HG02943 (cell line): Measurements from ENCODE around the gene ORAI2.
A peak's percentile ranks its signal among the peaks of the same experiment; 100 is the strongest.
"Not testable (repeated sequence)": the region's sequence is repeated elsewhere in the genome, so short reads cannot be mapped to it uniquely, and the experiment has no call there.

ENCODE experiments used
- ATAC-seq: cut with Tn5 transposase; IDR thresholded peaks from one replicate; pipeline ENCODE4 v1.9.1; 2021; ENCODE audit warnings: mild to moderate bottlenecking, low read depth, moderate library complexity; ENCODE audit not compliant: unreplicated experiment

The ORAI2 gene

DNA sequence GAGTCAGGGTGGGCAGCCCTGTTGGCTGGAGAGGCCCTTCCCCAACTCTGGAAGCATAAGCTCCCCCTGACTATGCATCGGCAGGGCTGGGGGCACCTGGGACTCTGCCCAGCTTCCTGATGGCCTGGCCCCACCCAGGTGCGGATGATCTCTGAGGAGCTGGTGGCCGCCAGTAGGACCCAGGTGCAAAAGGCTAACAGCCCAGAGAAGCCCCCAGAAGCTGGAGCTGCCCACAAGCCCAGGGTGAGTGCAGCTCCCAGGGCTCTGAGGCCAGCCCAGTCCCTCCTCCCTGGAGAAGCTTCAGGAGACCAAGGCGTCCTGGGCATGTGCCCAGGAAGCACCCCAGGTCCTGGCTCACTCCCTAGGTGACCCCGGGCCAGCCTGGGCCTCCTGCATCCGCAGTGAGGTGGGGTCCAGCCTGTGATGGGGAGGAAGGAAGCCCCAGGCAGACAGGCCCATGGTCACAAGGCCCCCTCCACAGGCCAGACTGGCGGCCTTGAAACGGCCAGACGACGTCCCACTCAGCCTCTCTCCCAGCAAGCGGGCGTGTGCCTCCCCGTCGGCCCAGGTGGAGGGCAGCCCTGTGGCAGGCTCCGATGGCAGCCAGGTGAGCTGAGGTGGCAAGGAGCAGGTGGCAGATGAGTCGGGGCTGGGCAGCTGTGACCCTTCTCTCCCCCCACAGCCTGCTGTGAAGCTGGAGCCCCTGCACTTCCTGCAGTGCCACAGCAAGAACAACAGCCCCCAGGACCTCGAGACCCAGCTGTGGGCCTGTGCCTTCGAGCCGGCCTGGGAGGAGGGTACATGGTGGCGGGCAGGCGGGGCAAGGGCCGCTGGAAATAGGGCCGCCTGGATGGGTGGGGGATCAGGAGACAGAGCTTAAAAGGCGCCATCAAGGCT, 34.5 kb downstream of the ORAI2 start:
- no peak for ATAC-seq

DNA sequence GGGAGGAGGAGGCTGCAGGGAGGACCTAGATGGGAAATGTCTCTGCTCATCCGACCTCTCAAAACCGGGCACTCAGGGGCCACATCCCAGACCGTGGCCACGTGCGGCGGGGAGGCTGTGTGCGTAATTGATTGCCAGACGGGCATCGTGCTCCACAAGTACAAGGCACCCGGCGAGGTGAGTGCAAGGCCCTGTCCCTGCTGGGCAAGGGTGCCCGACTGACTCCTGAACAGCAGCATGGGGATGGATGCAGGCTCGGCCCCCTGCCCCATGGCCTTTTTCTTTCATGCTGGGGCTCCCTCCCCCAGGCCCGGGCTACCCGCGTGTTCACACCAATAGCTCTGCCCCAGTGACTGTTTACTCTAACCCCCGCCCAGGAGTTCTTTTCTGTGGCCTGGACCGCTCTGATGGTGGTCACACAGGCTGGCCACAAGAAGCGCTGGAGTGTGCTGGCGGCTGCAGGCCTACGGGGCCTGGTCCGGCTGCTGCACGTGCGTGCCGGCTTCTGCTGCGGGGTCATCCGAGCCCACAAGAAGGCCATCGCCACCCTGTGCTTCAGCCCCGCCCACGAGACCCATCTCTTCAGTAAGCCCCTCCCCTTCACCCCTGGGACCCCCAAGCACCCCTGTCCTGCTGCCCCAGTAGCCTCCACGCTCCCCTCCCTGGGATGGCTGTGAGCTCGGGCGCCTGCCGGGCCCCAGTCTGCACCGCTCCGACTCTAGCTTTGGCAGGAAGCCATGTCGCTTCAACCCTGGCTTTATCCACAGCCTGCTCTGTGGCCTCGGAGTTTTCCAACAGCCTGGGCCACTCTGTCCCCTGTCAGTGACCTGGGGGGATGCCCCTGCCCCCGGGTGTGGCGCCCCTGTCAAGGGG, 35.3 kb downstream of the ORAI2 start:
- ATAC-seq: no peak

DNA sequence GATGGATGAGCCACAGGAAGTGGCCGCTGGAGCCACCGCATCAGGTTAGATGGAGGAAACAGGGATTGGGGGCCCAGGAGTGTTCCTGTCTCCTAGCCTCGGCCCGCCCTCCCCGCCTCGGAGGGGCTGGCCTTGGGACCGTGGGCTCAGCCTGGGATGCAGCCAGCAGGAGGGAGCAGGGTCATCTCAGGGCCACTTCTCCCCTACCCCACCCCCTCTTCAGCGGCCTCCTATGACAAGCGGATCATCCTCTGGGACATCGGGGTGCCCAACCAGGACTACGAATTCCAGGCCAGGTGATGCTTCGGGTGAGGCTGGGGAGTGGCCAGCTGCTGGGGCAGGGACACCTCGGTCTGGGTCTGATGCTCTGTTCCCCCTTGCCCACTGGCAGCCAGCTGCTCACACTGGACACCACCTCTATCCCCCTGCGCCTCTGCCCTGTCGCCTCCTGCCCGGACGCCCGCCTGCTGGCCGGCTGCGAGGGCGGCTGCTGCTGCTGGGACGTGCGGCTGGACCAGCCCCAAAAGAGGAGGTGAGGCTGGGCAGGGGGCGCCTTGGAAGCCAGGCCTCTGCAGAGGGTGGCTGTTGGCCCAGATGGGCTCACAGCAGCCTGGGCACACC, 36.1 kb downstream of the ORAI2 start:
- ATAC-seq: no peak

- ATAC-seq: no peak
Measured at GRCh38 chr7:102469972-102470825, 36.8 kb downstream of the ORAI2 start.

DNA sequence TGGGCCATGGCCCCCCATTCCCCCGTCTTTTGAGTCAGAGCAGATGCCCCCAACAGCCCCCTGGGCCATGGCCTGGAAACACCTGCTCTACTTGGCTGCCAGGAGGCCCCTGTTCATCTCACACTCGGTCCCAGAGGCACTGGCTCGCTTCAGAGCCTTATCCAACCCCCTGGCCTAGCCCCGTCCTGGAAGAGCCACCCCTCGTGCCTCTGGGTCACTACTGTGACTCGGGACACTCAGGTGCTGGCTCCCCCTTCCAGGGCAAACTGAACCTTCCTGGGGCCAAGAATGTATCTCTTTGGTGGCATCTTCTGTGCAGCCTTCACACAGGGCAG, 38.4 kb downstream of the ORAI2 start:
- ATAC-seq: no peak

- no peak for ATAC-seq
Measured at GRCh38 chr7:102472126-102473041, 39.0 kb downstream of the ORAI2 start.

- no peak for ATAC-seq
Measured at GRCh38 chr7:102473271-102473991, 40.1 kb downstream of the ORAI2 start.

GRCh38 chr7:102474116-102474515, 40.7 kb downstream of the ORAI2 start:
- not testable (repeated sequence) for ATAC-seq

GRCh38 chr7:102474736-102475435, 41.5 kb downstream of the ORAI2 start:
- ATAC-seq: not testable (repeated sequence)

DNA sequence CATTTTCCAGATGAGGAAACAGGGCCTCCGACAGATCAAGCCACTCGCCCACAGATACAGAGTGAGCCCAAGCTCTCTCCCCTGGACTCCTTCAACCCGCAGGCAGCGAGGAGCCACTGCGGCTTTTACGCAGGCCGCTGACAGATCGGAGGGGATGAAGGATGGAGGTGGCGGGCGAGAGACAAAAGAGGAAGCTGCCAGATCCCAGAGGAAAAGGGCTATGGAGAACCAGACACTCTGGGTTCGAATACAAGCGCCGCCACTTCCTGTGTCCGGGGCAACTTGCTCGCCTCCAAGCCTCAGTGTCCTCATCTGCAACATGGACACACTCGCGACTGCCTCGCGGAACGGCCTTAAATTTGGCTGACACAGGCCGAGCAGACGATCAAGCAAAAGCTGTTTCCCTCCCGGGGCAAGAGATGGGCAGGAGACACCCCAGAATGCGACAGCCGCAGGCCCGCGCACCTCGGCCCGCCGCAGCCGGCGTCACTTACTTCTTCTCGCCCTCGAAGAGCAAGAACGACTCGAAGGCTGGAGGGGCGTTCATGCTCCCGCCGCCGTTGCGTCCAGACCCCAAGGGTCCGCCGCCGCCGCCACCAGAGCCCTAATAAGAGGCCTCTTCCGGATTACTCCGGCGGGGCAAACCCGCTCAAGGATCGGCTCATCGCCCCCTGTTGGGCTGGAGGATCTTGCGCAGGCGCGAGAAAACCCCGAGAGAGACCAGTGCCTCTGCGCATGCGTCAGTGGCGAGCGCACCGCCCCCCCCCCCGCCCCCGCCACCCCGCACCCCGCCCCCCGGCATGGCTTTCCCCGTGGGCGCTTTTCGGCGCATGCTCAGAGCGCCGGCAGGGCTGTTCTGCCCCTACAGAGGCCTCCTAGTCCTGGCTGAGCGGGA, 45.2 kb downstream of the ORAI2 start, which contains the start of gene POLR2J:
TSS of gene POLR2J (minus strand) at position 609 of the 895 bp plus-strand sequence. CDS start at position 547, 62 bp downstream.
- peak; percentile 80 for ATAC-seq

GRCh38 chr7:102479209-102479584, 45.8 kb downstream of the ORAI2 start:
- ATAC-seq: peak; percentile 16

DNA sequence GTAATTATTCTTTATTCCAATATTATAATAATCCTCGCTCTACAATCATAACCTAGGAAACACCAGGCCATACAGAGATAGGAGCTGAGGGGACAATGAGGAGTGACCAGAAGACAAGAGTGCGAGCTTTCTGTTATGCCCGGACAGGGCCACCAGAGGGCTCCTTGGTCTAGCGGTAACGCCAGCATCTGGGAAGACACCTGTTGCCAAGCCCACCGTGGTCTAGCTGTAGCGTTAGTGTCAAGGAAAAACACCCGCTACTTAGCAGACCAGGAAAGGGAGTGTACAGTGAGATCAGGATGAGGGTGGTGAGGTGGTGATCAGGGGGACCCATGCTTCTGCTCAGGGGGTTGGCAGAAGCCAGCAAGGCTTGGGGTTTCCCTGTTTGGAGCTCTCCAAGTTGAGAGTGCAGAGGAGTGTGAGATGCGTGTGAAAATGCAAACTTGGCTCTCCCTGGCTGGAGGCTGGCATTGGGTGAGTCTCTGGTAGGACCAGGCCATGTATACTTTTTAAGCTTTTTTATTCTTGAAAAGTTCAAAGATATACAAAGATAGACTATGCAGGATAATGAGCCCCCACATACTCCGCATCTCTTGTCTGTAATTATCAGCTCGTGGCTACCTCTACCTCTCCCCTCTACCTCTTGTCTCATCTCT, 46.7 kb downstream of the ORAI2 start:
- not testable (repeated sequence) for ATAC-seq

GRCh38 chr7:102481962-102482361, 48.6 kb downstream of the ORAI2 start:
- not testable (repeated sequence) for ATAC-seq

- ATAC-seq: not testable (repeated sequence)
Measured at GRCh38 chr7:102484317-102484716, 50.9 kb downstream of the ORAI2 start.

DNA sequence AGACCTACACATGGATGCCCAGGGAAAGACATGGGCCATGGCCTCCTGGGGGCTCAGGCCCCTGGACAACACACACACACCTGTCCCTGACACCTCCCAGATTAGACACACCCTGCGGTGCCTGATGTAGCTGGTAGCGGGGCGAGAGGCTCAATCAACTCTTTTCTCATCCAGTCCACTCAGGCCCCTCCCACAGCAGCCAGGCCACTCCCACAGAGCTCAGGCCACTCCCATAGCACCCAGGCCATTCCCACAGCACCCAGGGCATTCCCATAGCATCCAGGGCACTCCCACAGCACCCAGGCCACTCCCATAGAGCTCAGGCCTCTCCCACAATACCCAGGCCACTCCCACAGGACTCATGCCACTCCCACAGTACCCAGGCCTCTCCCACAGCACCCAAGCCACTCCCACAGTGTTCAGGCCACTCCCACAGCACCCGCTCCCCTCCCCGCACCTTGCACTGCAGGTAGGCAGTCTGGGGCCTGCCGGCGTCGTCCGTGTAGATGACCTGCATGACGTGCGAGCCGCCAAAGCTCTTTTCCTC, 57.2 kb downstream of the ORAI2 start:
- peak; percentile 37 for ATAC-seq
